ENCODE results near the gene RRAD. TPM values are rescaled to one million over a fixed set of nuclear protein-coding genes. Genes with fewer than 3 reads are reported as not detected.

RRAD gene
- total and polyA plus RNA-seq, 4 donors = 0.14 to 0.61 (median 0.54) TPM

DNA sequence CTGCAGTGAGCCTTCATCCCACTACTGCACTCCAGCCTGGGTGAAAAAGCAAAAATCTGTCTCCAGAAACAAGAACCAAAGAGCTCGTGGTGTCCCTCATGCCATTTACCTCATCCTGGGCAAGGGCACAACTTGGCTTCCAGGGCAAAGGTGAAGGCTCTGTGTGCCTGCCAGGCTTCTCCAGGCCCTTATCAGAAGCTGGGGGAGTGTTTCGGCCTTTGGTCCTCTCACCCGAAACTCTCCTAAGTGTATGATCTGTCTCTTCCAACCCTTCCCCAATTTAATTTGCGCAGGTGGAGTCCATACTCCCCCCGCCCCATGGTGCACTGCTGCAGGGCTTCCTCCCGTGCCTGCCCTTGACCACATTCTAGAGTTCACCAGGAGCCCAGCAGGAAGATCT, 11.1 kb upstream of the RRAD start:
- Histone ChIP-seq H3K9ac (ENCODE audit: low read depth in 1 of 2, low read length in 2 of 2) (peak overlapping the region; percentile 89 to 93), H3K27ac (ENCODE audit: low read depth in 1 of 2, low read length in 2 of 2) (peak overlapping the region; percentile 94 to 96), H3K27me3 (ENCODE audit: control insufficient read depth in 4 of 4, insufficient read depth in 4 of 4, low read length in 3 of 4) (no peaks in the 10 kb centered on the region), H3K4me3 (ENCODE audit: low read depth in 1 of 3, low read length in 3 of 3) (peak overlapping the region; percentile 77 to 93 (median 81)), H3K9me3 (ENCODE audit: control insufficient read depth in 4 of 4, low read length in 3 of 4) (no peaks in the 10 kb centered on the region), H3K4me1 (ENCODE audit: control insufficient read depth in 4 of 4, insufficient read depth in 4 of 4, low read length in 3 of 4) (peaks cover 10 to 62% (median 54%) of the 10 kb centered on the region in 4 donors), H3K36me3 (ENCODE audit: control insufficient read depth in 4 of 4, insufficient read depth in 3 of 4, low read depth in 1 of 4, low read length in 3 of 4) (peaks cover 17 to 23% (median 20%) of the 10 kb centered on the region in 4 donors)
- TF ChIP-seq YY1 (IDR thresholded peaks at IDR 0.05) (peak; percentile 67), FOXA2 (IDR thresholded peaks at IDR 0.05) (no peak), TAF1 (conservative IDR thresholded peaks at IDR 0.05) (no peak), HNF4A (conservative IDR thresholded peaks at IDR 0.05) (peak; percentile 76 to 87), JUND (IDR thresholded peaks at IDR 0.05) (peak in 1 of 2 donors; percentile 64), NR2F2 (IDR thresholded peaks at IDR 0.05) (no peak), HNF4G (IDR thresholded peaks at IDR 0.05) (peak; percentile 41), GABPA (IDR thresholded peaks at IDR 0.05 in 1 of 2, conservative IDR thresholded peaks at IDR 0.05 in 1 of 2) (peak in 1 of 2 donors; percentile 10), FOXA1 (IDR thresholded peaks at IDR 0.05) (no peak), RXRA (IDR thresholded peaks at IDR 0.05) (peak; percentile 84 to 93), EGR1 (IDR thresholded peaks at IDR 0.05; ENCODE audit: low read depth in 2 of 2) (no peak), RAD21 (IDR thresholded peaks at IDR 0.05) (peak; percentile 6 to 9), SP1 (IDR thresholded peaks at IDR 0.05) (peak; percentile 55)
- TF ChIP-seq, protein P1, sequence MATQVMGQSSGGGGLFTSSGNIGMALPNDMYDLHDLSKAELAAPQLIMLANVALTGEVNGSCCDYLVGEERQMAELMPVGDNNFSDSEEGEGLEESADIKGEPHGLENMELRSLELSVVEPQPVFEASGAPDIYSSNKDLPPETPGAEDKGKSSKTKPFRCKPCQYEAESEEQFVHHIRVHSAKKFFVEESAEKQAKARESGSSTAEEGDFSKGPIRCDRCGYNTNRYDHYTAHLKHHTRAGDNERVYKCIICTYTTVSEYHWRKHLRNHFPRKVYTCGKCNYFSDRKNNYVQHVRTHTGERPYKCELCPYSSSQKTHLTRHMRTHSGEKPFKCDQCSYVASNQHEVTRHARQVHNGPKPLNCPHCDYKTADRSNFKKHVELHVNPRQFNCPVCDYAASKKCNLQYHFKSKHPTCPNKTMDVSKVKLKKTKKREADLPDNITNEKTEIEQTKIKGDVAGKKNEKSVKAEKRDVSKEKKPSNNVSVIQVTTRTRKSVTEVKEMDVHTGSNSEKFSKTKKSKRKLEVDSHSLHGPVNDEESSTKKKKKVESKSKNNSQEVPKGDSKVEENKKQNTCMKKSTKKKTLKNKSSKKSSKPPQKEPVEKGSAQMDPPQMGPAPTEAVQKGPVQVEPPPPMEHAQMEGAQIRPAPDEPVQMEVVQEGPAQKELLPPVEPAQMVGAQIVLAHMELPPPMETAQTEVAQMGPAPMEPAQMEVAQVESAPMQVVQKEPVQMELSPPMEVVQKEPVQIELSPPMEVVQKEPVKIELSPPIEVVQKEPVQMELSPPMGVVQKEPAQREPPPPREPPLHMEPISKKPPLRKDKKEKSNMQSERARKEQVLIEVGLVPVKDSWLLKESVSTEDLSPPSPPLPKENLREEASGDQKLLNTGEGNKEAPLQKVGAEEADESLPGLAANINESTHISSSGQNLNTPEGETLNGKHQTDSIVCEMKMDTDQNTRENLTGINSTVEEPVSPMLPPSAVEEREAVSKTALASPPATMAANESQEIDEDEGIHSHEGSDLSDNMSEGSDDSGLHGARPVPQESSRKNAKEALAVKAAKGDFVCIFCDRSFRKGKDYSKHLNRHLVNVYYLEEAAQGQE (IDR thresholded peaks at IDR 0.05) = peak; percentile 49
- TF ChIP-seq, protein P2, sequence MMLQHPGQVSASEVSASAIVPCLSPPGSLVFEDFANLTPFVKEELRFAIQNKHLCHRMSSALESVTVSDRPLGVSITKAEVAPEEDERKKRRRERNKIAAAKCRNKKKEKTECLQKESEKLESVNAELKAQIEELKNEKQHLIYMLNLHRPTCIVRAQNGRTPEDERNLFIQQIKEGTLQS (IDR thresholded peaks at IDR 0.05) = no peak
- TF ChIP-seq, protein P3, sequence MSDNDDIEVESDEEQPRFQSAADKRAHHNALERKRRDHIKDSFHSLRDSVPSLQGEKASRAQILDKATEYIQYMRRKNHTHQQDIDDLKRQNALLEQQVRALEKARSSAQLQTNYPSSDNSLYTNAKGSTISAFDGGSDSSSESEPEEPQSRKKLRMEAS (IDR thresholded peaks at IDR 0.05) = peak; percentile 57
- TF ChIP-seq, protein P4, sequence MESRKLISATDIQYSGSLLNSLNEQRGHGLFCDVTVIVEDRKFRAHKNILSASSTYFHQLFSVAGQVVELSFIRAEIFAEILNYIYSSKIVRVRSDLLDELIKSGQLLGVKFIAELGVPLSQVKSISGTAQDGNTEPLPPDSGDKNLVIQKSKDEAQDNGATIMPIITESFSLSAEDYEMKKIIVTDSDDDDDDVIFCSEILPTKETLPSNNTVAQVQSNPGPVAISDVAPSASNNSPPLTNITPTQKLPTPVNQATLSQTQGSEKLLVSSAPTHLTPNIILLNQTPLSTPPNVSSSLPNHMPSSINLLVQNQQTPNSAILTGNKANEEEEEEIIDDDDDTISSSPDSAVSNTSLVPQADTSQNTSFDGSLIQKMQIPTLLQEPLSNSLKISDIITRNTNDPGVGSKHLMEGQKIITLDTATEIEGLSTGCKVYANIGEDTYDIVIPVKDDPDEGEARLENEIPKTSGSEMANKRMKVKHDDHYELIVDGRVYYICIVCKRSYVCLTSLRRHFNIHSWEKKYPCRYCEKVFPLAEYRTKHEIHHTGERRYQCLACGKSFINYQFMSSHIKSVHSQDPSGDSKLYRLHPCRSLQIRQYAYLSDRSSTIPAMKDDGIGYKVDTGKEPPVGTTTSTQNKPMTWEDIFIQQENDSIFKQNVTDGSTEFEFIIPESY (IDR thresholded peaks at IDR 0.05) = no peak
- TF ChIP-seq, protein P5, sequence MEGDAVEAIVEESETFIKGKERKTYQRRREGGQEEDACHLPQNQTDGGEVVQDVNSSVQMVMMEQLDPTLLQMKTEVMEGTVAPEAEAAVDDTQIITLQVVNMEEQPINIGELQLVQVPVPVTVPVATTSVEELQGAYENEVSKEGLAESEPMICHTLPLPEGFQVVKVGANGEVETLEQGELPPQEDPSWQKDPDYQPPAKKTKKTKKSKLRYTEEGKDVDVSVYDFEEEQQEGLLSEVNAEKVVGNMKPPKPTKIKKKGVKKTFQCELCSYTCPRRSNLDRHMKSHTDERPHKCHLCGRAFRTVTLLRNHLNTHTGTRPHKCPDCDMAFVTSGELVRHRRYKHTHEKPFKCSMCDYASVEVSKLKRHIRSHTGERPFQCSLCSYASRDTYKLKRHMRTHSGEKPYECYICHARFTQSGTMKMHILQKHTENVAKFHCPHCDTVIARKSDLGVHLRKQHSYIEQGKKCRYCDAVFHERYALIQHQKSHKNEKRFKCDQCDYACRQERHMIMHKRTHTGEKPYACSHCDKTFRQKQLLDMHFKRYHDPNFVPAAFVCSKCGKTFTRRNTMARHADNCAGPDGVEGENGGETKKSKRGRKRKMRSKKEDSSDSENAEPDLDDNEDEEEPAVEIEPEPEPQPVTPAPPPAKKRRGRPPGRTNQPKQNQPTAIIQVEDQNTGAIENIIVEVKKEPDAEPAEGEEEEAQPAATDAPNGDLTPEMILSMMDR (IDR thresholded peaks at IDR 0.05; ENCODE audit: low read depth, low read length, missing input control) = no peak
- 29% methylated on average over 6 of the region's 6 CpGs for WGBS
- no peak for DNase-seq (ENCODE audit: low spot score)

Data from liver (tissue), 9 donors.